K562 (cell line): ENCODE data around the gene PCSK6. TPM values are rescaled to one million over a fixed set of nuclear protein-coding genes. Genes with fewer than 3 reads are reported as not detected.

Experiments used
- ASH1L ChIP-seq: fragments of 450-650 bp; IDR thresholded peaks from 2 replicates; pipeline ENCODE4 v1.6.1; 2018; ENCODE audit warnings: borderline replicate concordance, mild to moderate bottlenecking, low read depth; ENCODE audit not compliant: partially characterized antibody
- BHLHE40 ChIP-seq: IDR thresholded peaks from 2 replicates; pipeline ENCODE4 v1.6.1; 2011; ENCODE audit warnings: low read length, improper control_type of control experiment
- CBFA2T2 ChIP-seq: fragments of 450-650 bp; conservative IDR thresholded peaks from 2 replicates; pipeline ENCODE4 v1.6.1; 2017; ENCODE audit warnings: mild to moderate bottlenecking
- CBX2 ChIP-seq: fragments of 200-600 bp; sonication (generic); IDR thresholded peaks from one replicate; pipeline ENCODE4 v1.6.1; 2012; ENCODE audit warnings: mild to moderate bottlenecking, low read length, inconsistent platforms; ENCODE audit not compliant: insufficient read depth, poor library complexity, severe bottlenecking
- CHD7 ChIP-seq: fragments of 200-600 bp; sonication (generic); IDR thresholded peaks from one replicate; pipeline ENCODE4 v1.6.1; 2012; ENCODE audit warnings: mild to moderate bottlenecking, low read depth, low read length, inconsistent platforms
- GABPB1 ChIP-seq: sonication (generic); formaldehyde crosslinking; IDR thresholded peaks from 2 replicates; pipeline ENCODE4 v1.8.0; 2022; ENCODE audit warnings: mild to moderate bottlenecking, missing genetic modification reagents
- HEY1 ChIP-seq: fragments of 250-450 bp; sonication (Bioruptor Pico); IDR thresholded peaks from 2 replicates; pipeline ENCODE4 v1.5.0; 2020; ENCODE audit warnings: mild to moderate bottlenecking, moderate library complexity, borderline replicate concordance
- ID3 ChIP-seq, 2 experiments: fragments of 250-450 bp in 1 of 2; fragments of 450-650 bp in 1 of 2; sonication (Bioruptor Pico) in 1 of 2; IDR thresholded peaks; 2 replicates each; pipeline versions ENCODE4 v1.6.1 to v1.8.0; 2016 to 2021; ENCODE audit warnings: mild to moderate bottlenecking in 2 of 2, moderate library complexity in 2 of 2, missing compliant biosample characterization in 1 of 2, missing genetic modification characterization in 1 of 2
- LARP7 ChIP-seq: fragments of 450-650 bp; IDR thresholded peaks from 2 replicates; pipeline ENCODE4 v1.6.1; 2016
- RAD51 ChIP-seq: fragments of 450-650 bp; IDR thresholded peaks from 2 replicates; pipeline ENCODE4 v1.7.1; 2016; ENCODE audit warnings: low read depth, mild to moderate bottlenecking, borderline replicate concordance
- RBFOX2 ChIP-seq: fragments of 200-400 bp; formaldehyde crosslinking; IDR thresholded peaks from 2 replicates; pipeline ENCODE4 v1.6.1; 2017; ENCODE audit warnings: low read depth, mild to moderate bottlenecking, low read length, moderate library complexity
- SRSF7 ChIP-seq: fragments of 200-400 bp; formaldehyde crosslinking; optimal IDR thresholded peaks from 2 replicates; pipeline ENCODE3; 2017; ENCODE audit warnings: mild to moderate bottlenecking, low read depth, low read length
- TAF7 ChIP-seq: fragments of 450-650 bp; IDR thresholded peaks from 2 replicates; pipeline ENCODE4 v1.6.1; 2016; ENCODE audit warnings: missing genetic modification characterization, missing compliant biosample characterization
- ZNF354B ChIP-seq: fragments of 250-450 bp; sonication (Bioruptor Pico); IDR thresholded peaks from 2 replicates; pipeline ENCODE4 v1.4.0; 2020
- ZNF511 ChIP-seq: sonication (generic); formaldehyde crosslinking; IDR thresholded peaks from 2 replicates; pipeline ENCODE4 v1.8.0; 2022; ENCODE audit warnings: mild to moderate bottlenecking, missing genetic modification reagents
- ZNF778 ChIP-seq: fragments of 450-650 bp; formaldehyde crosslinking; IDR thresholded peaks from 2 replicates; pipeline ENCODE4 v1.4.0; 2020; ENCODE audit warnings: mild to moderate bottlenecking, moderate library complexity
- polyA plus RNA-seq, 8 experiments: library from polyadenylated mRNA; depleted of rRNA in 4 of 8; stranded (reverse) in 5 of 8; unstranded in 3 of 8; fragments of >200 nt; fragmentation: Nextera tagmentation in 2 of 8; fragmentation: Illumina TruSeq in 1 of 8; extraction: Ambion mirVana in 2 of 8; extraction: Trizol in 1 of 8; gene quantifications; 2 replicates each; pipeline versions ENCODE4 v1.2.1 to v1.2.3, GENCODE V29; 2011 to 2014; ENCODE audit warnings: inconsistent platforms in 1 of 8, missing spikeins in 1 of 8
- total RNA-seq, 7 experiments: library from RNA; depleted of rRNA in 6 of 7; stranded (reverse); fragments of >200 nt in 6 of 7; fragmentation: Illumina TruSeq in 2 of 7; extraction: Trizol in 2 of 7; gene quantifications; 2 replicates each; pipeline versions ENCODE4 v1.2.1 to v1.2.3, GENCODE V29; 2011 to 2021; ENCODE audit warnings: low replicate concordance in 1 of 7

The PCSK6 gene
- total and polyA plus RNA-seq, 9 of the 15 experiments (the other 6 are each of a cell fraction or from before 2014, with no cell fraction given) = 2.2 to 32.6 (median 14.5) TPM

GRCh38 chr15:101455291-101456025, 34.0 kb downstream of the PCSK6 start (continued):
- TF ChIP-seq ZNF511 = no peak
- no peak for TF ChIP-seq ASH1L
- TF ChIP-seq BHLHE40 = peak; percentile 62
- no peak for TF ChIP-seq CHD7
- no peak for TF ChIP-seq CBX2
- 0 out of 2 replicates have a peak, but pooled peaks have one; percentile 28 for TF ChIP-seq CBFA2T2
- peak; percentile 47; the same call in 1 of the 2 replicates for TF ChIP-seq RAD51
- TF ChIP-seq LARP7 = no peak
- no peak for TF ChIP-seq SRSF7
- TF ChIP-seq RBFOX2 = no peak
- no peak for TF ChIP-seq GABPB1 (CRISPR knock-in tag)
- TF ChIP-seq HEY1 (CRISPR knock-in tag) = no peak
- TF ChIP-seq ZNF354B (CRISPR knock-in tag) = no peak
- TF ChIP-seq ZNF778 (CRISPR knock-in tag) = no peak
- no peak for TF ChIP-seq TAF7 (tag)
- no peak for TF ChIP-seq ID3 (CRISPR knock-in tag; IDR thresholded peaks at IDR 0.05)
- no peak for TF ChIP-seq ID3 (tag; IDR thresholded peaks at IDR 0.05)
